H1 (cell line): ENCODE results near the gene CRYM. TPM values are rescaled to one million over a fixed set of nuclear protein-coding genes. Genes with fewer than 3 reads are reported as not detected.

ENCODE experiments used
- CTCF ChIP-seq, 3 experiments: IDR thresholded peaks; 1 replicate in 2 of 3; 2 replicates in 1 of 3; pipeline versions ENCODE4 v1.5.1 to v1.6.1; 2011; ENCODE audit warnings: low read length in 3 of 3, mild to moderate bottlenecking in 3 of 3, inconsistent platforms in 2 of 3, low read depth in 1 of 3, moderate library complexity in 1 of 3; ENCODE audit not compliant: insufficient read depth in 1 of 3; ENCODE audit errors: control extremely low read depth in 1 of 3
- EZH2 ChIP-seq: fragments of 200-600 bp; sonication (generic); IDR thresholded peaks from 2 replicates; pipeline ENCODE4 v1.7.1; 2012; ENCODE audit warnings: low read depth, mild to moderate bottlenecking, moderate library complexity, low read length, inconsistent platforms; ENCODE audit not compliant: severe bottlenecking
- RNF2 ChIP-seq: fragments of 200-900, 300-1000 bp; sonication (generic); IDR thresholded peaks from 2 replicates; pipeline ENCODE4 v1.7.1; 2016; ENCODE audit warnings: borderline replicate concordance, low read depth, mild to moderate bottlenecking, antibody characterized with exemption, low read length; ENCODE audit not compliant: poor library complexity, severe bottlenecking; ENCODE audit errors: missing control alignments
- TCF12 ChIP-seq: IDR thresholded peaks from 2 replicates; pipeline ENCODE4 v1.6.1; 2011; ENCODE audit warnings: low read depth, mild to moderate bottlenecking, low read length
- polyA plus RNA-seq, 7 experiments: library from polyadenylated mRNA; depleted of rRNA in 3 of 7; stranded (reverse) in 5 of 7; unstranded in 2 of 7; fragments of >200 nt in 5 of 7; fragments of 200-250 nt in 2 of 7; gene quantifications; 1 replicate in 5 of 7; 2 replicates in 1 of 7; 4 replicates in 1 of 7; pipeline versions ENCODE4 v1.2.1 to v1.2.3, GENCODE V29; 2011 to 2013; ENCODE audit warnings: missing spikeins in 2 of 7, mixed read lengths in 2 of 7
- total RNA-seq: library from RNA; stranded (reverse); fragmentation: NEBNext Ultra II Directional; extraction: Animal tissue kit (Norgen Biotek cat#: 25700); gene quantifications from 2 replicates; pipeline ENCODE4 v1.2.1, GENCODE V29; 2021

Gene CRYM
- total and polyA plus RNA-seq, 2 of the 8 experiments (the other 6 are each of a cell fraction or from before 2014, with no cell fraction given), result 12.9 to 40.4 TPM

- TF ChIP-seq CTCF (IDR thresholded peaks at IDR 0.05; ENCODE audit: control extremely low read depth in 1 of 3, insufficient read depth in 1 of 3, low read depth in 1 of 3, low read length in 3 of 3), result peak; percentile 76 to 88 (median 80)
- TF ChIP-seq TCF12, result 0 out of 2 replicates have a peak, but pooled peaks have one; percentile 49
- TF ChIP-seq EZH2, result no peak
- no peak for TF ChIP-seq RNF2
These were observed at the start of gene CRYM (continued) for GRCh38 chr16:21277927-21278706.
